Activated CD8-positive, alpha-beta T cell treated with anti-CD3 and anti-CD28 coated beads for 36 hours (primary cell): ENCODE results near the gene PRKD2. TPM values are rescaled to one million over a fixed set of nuclear protein-coding genes. Genes with fewer than 3 reads are reported as not detected.
"Not testable (repeated sequence)": the region's sequence is repeated elsewhere in the genome, so short reads cannot be mapped to it uniquely, and the experiment has no call there.

Source experiments
- ATAC-seq: fragments of 200-7000 bp; cut with Tn5 transposase; one replicate; pipeline ENCODE4 v1.10.0; 2021; ENCODE audit warnings: mild to moderate bottlenecking, moderate library complexity
- CTCF ChIA-PET: fragments of 350-600 bp; sonication (Branson Sonifier 250); formaldehyde crosslinking; loops from one replicate; lab custom pipeline; 2021; ENCODE audit warnings: antibody characterized with exemption; lab: Charles Lee
- POLR2A ChIA-PET: fragments of 350-600 bp; sonication (Branson Sonifier 250); formaldehyde crosslinking; loops from one replicate; lab custom pipeline; 2021; ENCODE audit warnings: antibody characterized with exemption; lab: Charles Lee
- DNase-seq: peaks from one replicate; pipeline ENCODE4 v3.0.0-alpha.2; 2020
- H3K27ac Mint-ChIP-seq: one replicate; pipeline ENCODE4 v1.8.0; 2021; ENCODE audit warnings: mild to moderate bottlenecking, mixed read lengths
- H3K27me3 Mint-ChIP-seq: one replicate; pipeline ENCODE4 v1.8.0; 2021; ENCODE audit warnings: mixed read lengths
- H3K36me3 Mint-ChIP-seq: one replicate; pipeline ENCODE4 v1.8.0; 2021; ENCODE audit warnings: low read depth, mixed read lengths
- H3K4me1 Mint-ChIP-seq: one replicate; pipeline ENCODE4 v1.8.0; 2021; ENCODE audit warnings: low read depth, mixed read lengths
- H3K4me3 Mint-ChIP-seq: one replicate; pipeline ENCODE4 v1.8.0; 2021; ENCODE audit warnings: mild to moderate bottlenecking, moderate library complexity, mixed read lengths
- H3K9me3 Mint-ChIP-seq: one replicate; pipeline ENCODE4 v1.8.0; 2021; ENCODE audit warnings: mixed read lengths
- CTCF ChIP-seq: fragments of 200-600 bp; IDR thresholded peaks from one replicate; pipeline ENCODE4 v1.8.0; 2022; ENCODE audit warnings: antibody characterized with exemption, mild to moderate bottlenecking
- intact Hi-C: fragments of 100-400 bp; cut with micrococcal nuclease; formaldehyde crosslinking; loops from one replicate; pipeline ENCODE4 v1.10.0; 2022
- total RNA-seq, 2 experiments: library from RNA; stranded (reverse); gene quantifications; one replicate each; pipeline ENCODE4 v1.2.3, GENCODE V29; 2021

PRKD2 gene
- total RNA-seq, 2 experiments from 2014 or later = 81.1 to 86.0 TPM

GRCh38 chr19:46630586-46631205, 86.2 kb downstream of the PRKD2 start:
- ATAC-seq = no peak
- Mint-ChIP-seq H3K27me3 (no peaks in the 10 kb centered on the region), H3K27ac (no peak overlapping the region), H3K4me3 (no peak overlapping the region), H3K9me3 (no peaks in the 10 kb centered on the region), H3K4me1 (peaks cover 28% of the 10 kb centered on the region), H3K36me3 (peaks cover 14% of the 10 kb centered on the region)
- no peak for TF ChIP-seq CTCF
- intact Hi-C loops = no loop called here
- CTCF ChIA-PET = interaction anchor here (1.1 to 5.4 kb wide), 5 partner anchors 9 to 98 kb away, joined by 3 to 68 read pairs (median 27); partner anchors contain the start of gene DACT3
- POLR2A ChIA-PET = interaction anchor here (1.0 to 6.9 kb wide), 5 partner anchors 12 to 29 kb away, joined by 4 to 116 read pairs (median 9); partner anchors contain the start of genes CALM3 and PTGIR
- DNase-seq = no peak

- no peak overlapping the region for H3K27ac Mint-ChIP-seq
- ChIA-PET POLR2A (interaction anchor here (0.6 to 6.9 kb wide), 6 partner anchors 11 to 232 kb away, joined by 3 to 116 read pairs (median 4); partner anchors contain the start of genes CALM3 and PTGIR), CTCF (interaction anchor here (1.1 to 5.4 kb wide), 4 partner anchors 9 to 81 kb away, joined by 3 to 68 read pairs (median 4); no protein-coding TSS in a partner anchor)
- peaks cover 37% of the 10 kb centered on the region for H3K4me1 Mint-ChIP-seq
- TF ChIP-seq CTCF = no peak
- ATAC-seq = no peak
- H3K9me3 Mint-ChIP-seq = no peaks in the 10 kb centered on the region
- H3K4me3 Mint-ChIP-seq = no peak overlapping the region
- peaks cover 3% of the 10 kb centered on the region for H3K27me3 Mint-ChIP-seq
- intact Hi-C loops = no loop called here
- H3K36me3 Mint-ChIP-seq = peaks cover 17% of the 10 kb centered on the region
- no peak for DNase-seq
These were observed 87.3 kb downstream of the PRKD2 start for GRCh38 chr19:46629546-46630025.

- intact Hi-C loops, ATAC-seq, H3K27me3 Mint-ChIP-seq, H3K4me3 Mint-ChIP-seq, H3K9me3 Mint-ChIP-seq: not testable (repeated sequence)
- Mint-ChIP-seq H3K27ac (peak overlapping the region; percentile 42), H3K36me3 (peaks cover 21% of the 10 kb centered on the region), H3K4me1 (peaks cover 37% of the 10 kb centered on the region)
- DNase-seq = peak; percentile 35
- POLR2A ChIA-PET = interaction anchor here (0.6 to 6.9 kb wide), 5 partner anchors 10 to 232 kb away, joined by 3 to 116 read pairs (median 4); partner anchors contain the start of genes CALM3 and PTGIR
- CTCF ChIA-PET = interaction anchor here (1.1 to 1.8 kb wide), 3 partner anchors 9 to 82 kb away, joined by 3 to 5 read pairs (median 4); no protein-coding TSS in a partner anchor
These were observed 87.9 kb downstream of the PRKD2 start for GRCh38 chr19:46628970-46629369.

GRCh38 chr19:46626446-46626845, 90.5 kb downstream of the PRKD2 start:
- peaks cover 36% of the 10 kb centered on the region for H3K4me1 Mint-ChIP-seq
- peaks cover 3% of the 10 kb centered on the region for H3K27me3 Mint-ChIP-seq
- no peak for DNase-seq
- H3K36me3 Mint-ChIP-seq = peaks cover 23% of the 10 kb centered on the region
- ChIA-PET CTCF (interaction anchor here (0.7 to 5.1 kb wide), 5 partner anchors 10 to 102 kb away, joined by 3 to 28 read pairs (median 5); partner anchors contain the start of genes CALM3 and DACT3), POLR2A (interaction anchor here (1.3 to 1.5 kb wide), 3 partner anchors 10 to 18 kb away, joined by 3 to 6 read pairs (median 3); no protein-coding TSS in a partner anchor)
- ATAC-seq = no peak
- intact Hi-C loops = no loop called here
- no peaks in the 10 kb centered on the region for H3K9me3 Mint-ChIP-seq
- H3K4me3 Mint-ChIP-seq = no peak overlapping the region
- no peak for TF ChIP-seq CTCF
- no peak overlapping the region for H3K27ac Mint-ChIP-seq

- peak overlapping the region; percentile 96 for H3K27ac Mint-ChIP-seq
- H3K4me3 Mint-ChIP-seq = peak overlapping the region; percentile 96
- intact Hi-C loops = no loop called here
- ATAC-seq (no peak), DNase-seq (no peak)
- TF ChIP-seq CTCF = no peak
- POLR2A ChIA-PET = interaction anchor here (1.3 to 2.3 kb wide), 3 partner anchors 9 to 18 kb away, joined by 3 to 10 read pairs (median 6); no protein-coding TSS in a partner anchor
- H3K9me3 Mint-ChIP-seq = no peaks in the 10 kb centered on the region
- H3K36me3 Mint-ChIP-seq = peaks cover 30% of the 10 kb centered on the region
- CTCF ChIA-PET = interaction anchor here (1.1 to 5.1 kb wide), 4 partner anchors 9 to 36 kb away, joined by 4 to 28 read pairs (median 8); partner anchors contain the start of genes CALM3 and DACT3
- H3K27me3 Mint-ChIP-seq = peaks cover 3% of the 10 kb centered on the region
- peaks cover 43% of the 10 kb centered on the region for H3K4me1 Mint-ChIP-seq
These were observed 91.2 kb downstream of the PRKD2 start for GRCh38 chr19:46625731-46626130.
